Trophoblast cell (in vitro differentiated cells and primary cell): ENCODE data around the gene ST7.

Experiments used
- DNase-seq, 2 donors: peaks; one replicate each; pipeline ENCODE4 v3.0.0-alpha.2; 2016
- H2AFZ ChIP-seq: 2 replicates; pipeline ENCODE4 v1.6.1; 2013; ENCODE audit warnings: low read length, moderate library complexity, mild to moderate bottlenecking; ENCODE audit not compliant: insufficient read depth, poor library complexity
- H2AK5ac ChIP-seq: 2 replicates; pipeline ENCODE4 v1.6.1; 2013; ENCODE audit warnings: mild to moderate bottlenecking, low read length
- H2BK120ac ChIP-seq: 2 replicates; pipeline ENCODE4 v1.6.1; 2013; ENCODE audit warnings: low read length, mild to moderate bottlenecking, moderate library complexity; ENCODE audit not compliant: insufficient read depth, poor library complexity
- H2BK12ac ChIP-seq: 2 replicates; pipeline ENCODE4 v1.6.1; 2013; ENCODE audit warnings: mild to moderate bottlenecking, low read length, moderate library complexity
- H2BK5ac ChIP-seq: 2 replicates; pipeline ENCODE4 v1.6.1; 2013; ENCODE audit warnings: low read length, low read depth, moderate library complexity, mild to moderate bottlenecking; ENCODE audit not compliant: poor library complexity
- H3K14ac ChIP-seq: 2 replicates; pipeline ENCODE4 v1.6.1; 2013; ENCODE audit warnings: mild to moderate bottlenecking, low read length
- H3K18ac ChIP-seq: 2 replicates; pipeline ENCODE4 v1.6.1; 2013; ENCODE audit warnings: mild to moderate bottlenecking, low read length
- H3K23ac ChIP-seq: 2 replicates; pipeline ENCODE4 v1.6.1; 2013; ENCODE audit warnings: low read length
- H3K27ac ChIP-seq: 2 replicates; pipeline ENCODE4 v1.5.1; 2013; ENCODE audit warnings: low read depth, mild to moderate bottlenecking, inconsistent platforms, low read length, moderate library complexity
- H3K27me3 ChIP-seq: 2 replicates; pipeline ENCODE4 v1.6.1; 2013; ENCODE audit warnings: inconsistent platforms, mild to moderate bottlenecking, low read length, moderate library complexity; ENCODE audit not compliant: insufficient read depth
- H3K36me3 ChIP-seq, 2 experiments: 1 replicate in 1 of 2; 2 replicates in 1 of 2; pipeline ENCODE4 v1.6.1; 2013; ENCODE audit warnings: low read length in 2 of 2, mild to moderate bottlenecking in 2 of 2, moderate library complexity in 1 of 2; ENCODE audit not compliant: insufficient read depth in 2 of 2, control insufficient read depth in 1 of 2
- H3K4ac ChIP-seq: 2 replicates; pipeline ENCODE4 v1.6.1; 2013; ENCODE audit warnings: low read depth, mild to moderate bottlenecking, low read length, moderate library complexity
- H3K4me1 ChIP-seq, 2 experiments: 1 replicate in 1 of 2; 2 replicates in 1 of 2; pipeline ENCODE4 v1.6.1; 2013; ENCODE audit warnings: low read length in 2 of 2, mild to moderate bottlenecking in 2 of 2, moderate library complexity in 1 of 2; ENCODE audit not compliant: insufficient read depth in 2 of 2, control insufficient read depth in 1 of 2
- H3K4me2 ChIP-seq: 2 replicates; pipeline ENCODE4 v1.6.1; 2013; ENCODE audit warnings: inconsistent platforms, mild to moderate bottlenecking, low read length, moderate library complexity
- H3K4me3 ChIP-seq: 2 replicates; pipeline ENCODE4 v1.5.1; 2013; ENCODE audit warnings: mild to moderate bottlenecking, low read depth, low read length, inconsistent platforms
- H3K79me1 ChIP-seq: one replicate; pipeline ENCODE4 v1.6.1; 2013; ENCODE audit warnings: low read length
- H3K79me2 ChIP-seq: 2 replicates; pipeline ENCODE4 v1.6.1; 2013; ENCODE audit warnings: low read length, mild to moderate bottlenecking; ENCODE audit not compliant: control insufficient read depth, insufficient read depth, poor library complexity
- H3K9ac ChIP-seq: 2 replicates; pipeline ENCODE4 v1.6.1; 2013; ENCODE audit warnings: mild to moderate bottlenecking, low read length
- H3K9me3 ChIP-seq: 2 replicates; pipeline ENCODE4 v1.6.1; 2013; ENCODE audit warnings: low read depth, mild to moderate bottlenecking, control low read depth, inconsistent platforms, low read length; ENCODE audit not compliant: insufficient read depth
- H4K12ac ChIP-seq: 2 replicates; pipeline ENCODE4 v1.6.1; 2013; ENCODE audit warnings: low read depth, mild to moderate bottlenecking, low read length, moderate library complexity
- H4K8ac ChIP-seq: 2 replicates; pipeline ENCODE4 v1.6.1; 2013; ENCODE audit warnings: low read depth, mild to moderate bottlenecking, low read length, moderate library complexity
- H4K91ac ChIP-seq: one replicate; pipeline ENCODE4 v1.6.1; 2013; ENCODE audit warnings: low read depth, mild to moderate bottlenecking, low read length, moderate library complexity
- WGBS: extraction: QIAGEN DNeasy Blood & Tissue Kit; methylation state at CpG from one replicate; pipeline ENCODE4 v1.1.7; 2013; ENCODE audit warnings: missing lambda C conversion rate; ENCODE audit not compliant: insufficient read length, insufficient coverage; ENCODE audit errors: extremely low coverage; 5-methylcytosine and 5-hydroxymethylcytosine counted together

The ST7 gene

DNA sequence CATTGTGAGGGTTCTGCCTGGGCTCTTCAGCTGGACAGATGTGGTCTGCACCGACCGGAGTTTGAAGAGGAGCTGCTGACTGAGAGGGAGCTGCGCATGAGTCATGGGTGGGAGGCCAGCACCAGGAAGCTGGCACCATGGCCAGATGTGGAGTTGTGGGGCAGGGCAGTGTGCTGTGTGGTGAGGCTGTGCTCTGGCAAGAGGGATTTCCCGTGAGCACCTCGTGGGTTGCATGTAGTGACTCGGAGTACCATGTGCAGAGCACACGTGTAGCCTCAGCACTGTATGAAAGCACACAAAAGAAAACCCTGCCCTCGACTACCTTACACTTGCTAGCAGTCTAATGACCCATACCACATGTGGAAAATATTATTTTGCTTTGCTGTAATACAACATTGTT is 266.2 kb downstream of the ST7 start:
- Histone ChIP-seq H2AFZ (no peak overlapping the region), H3K4me1 (peaks cover 0 to 2% of the 10 kb centered on the region in 2 experiments), H4K12ac (no peak overlapping the region), H2BK5ac (no peak overlapping the region), H3K27ac (no peak overlapping the region), H3K23ac (no peak overlapping the region), H4K8ac (no peak overlapping the region), H3K4me2 (no peak overlapping the region), H3K27me3 (no peaks in the 10 kb centered on the region), H2BK12ac (no peak overlapping the region), H3K79me2 (no peaks in the 10 kb centered on the region), H4K91ac (no peak overlapping the region), H3K4me3 (no peak overlapping the region), H3K4ac (no peak overlapping the region), H3K36me3 (peaks cover 5% of the 10 kb centered on the region in 2 experiments), H3K9me3 (no peaks in the 10 kb centered on the region), H3K79me1 (no peaks in the 10 kb centered on the region), H3K9ac (no peak overlapping the region), H3K18ac (no peak overlapping the region), H2BK120ac (no peak overlapping the region), H3K14ac (no peak overlapping the region), H2AK5ac (no peak overlapping the region)
- no peak for DNase-seq
- WGBS: no CpG with 5 or more reads among the region's 8 CpGs

GRCh38 chr7:117220836-117221235 is 267.5 kb downstream of the ST7 start:
- Histone ChIP-seq H2BK120ac (no peak overlapping the region), H4K8ac (no peak overlapping the region), H3K9ac (no peak overlapping the region), H3K27ac (no peak overlapping the region), H4K12ac (no peak overlapping the region), H4K91ac (no peak overlapping the region), H3K79me2 (no peaks in the 10 kb centered on the region), H3K4me2 (no peak overlapping the region), H2AK5ac (no peak overlapping the region), H3K4me3 (no peak overlapping the region), H2AFZ (no peak overlapping the region), H3K4ac (no peak overlapping the region), H3K9me3 (no peaks in the 10 kb centered on the region), H3K4me1 (peaks cover 0 to 2% of the 10 kb centered on the region in 2 experiments), H3K23ac (no peak overlapping the region), H3K14ac (no peak overlapping the region), H2BK12ac (no peak overlapping the region), H2BK5ac (no peak overlapping the region), H3K27me3 (no peaks in the 10 kb centered on the region), H3K36me3 (peaks cover 4 to 5% of the 10 kb centered on the region in 2 experiments), H3K18ac (no peak overlapping the region), H3K79me1 (no peaks in the 10 kb centered on the region)
- no CpG with 5 or more reads among the region's 5 CpGs for WGBS
- no peak for DNase-seq

- Histone ChIP-seq H3K4me2 (no peak overlapping the region), H3K4me3 (no peak overlapping the region), H4K8ac (no peak overlapping the region), H2BK5ac (no peak overlapping the region), H3K23ac (no peak overlapping the region), H3K27ac (no peak overlapping the region), H2AK5ac (no peak overlapping the region), H3K79me2 (no peaks in the 10 kb centered on the region), H3K27me3 (no peaks in the 10 kb centered on the region), H2BK120ac (no peak overlapping the region), H3K18ac (no peak overlapping the region), H3K36me3 (peaks cover 0 to 2% of the 10 kb centered on the region in 2 experiments), H2AFZ (no peak overlapping the region), H3K9ac (no peak overlapping the region), H3K9me3 (no peaks in the 10 kb centered on the region), H3K4ac (no peak overlapping the region), H3K14ac (no peak overlapping the region), H2BK12ac (no peak overlapping the region), H4K91ac (no peak overlapping the region), H4K12ac (no peak overlapping the region), H3K4me1 (peaks cover 0 to 3% of the 10 kb centered on the region in 2 experiments), H3K79me1 (no peaks in the 10 kb centered on the region)
- WGBS: no CpG with 5 or more reads among the region's 6 CpGs
- DNase-seq: no peak
Observed at GRCh38 chr7:117225536-117225935, 272.2 kb downstream of the ST7 start.

GRCh38 chr7:117227091-117227490 is 273.8 kb downstream of the ST7 start:
- WGBS: no CpG with 5 or more reads among the region's 4 CpGs
- Histone ChIP-seq H4K91ac (no peak overlapping the region), H3K4me2 (no peak overlapping the region), H2BK12ac (no peak overlapping the region), H3K14ac (no peak overlapping the region), H3K36me3 (peaks cover 0 to 2% of the 10 kb centered on the region in 2 experiments), H3K23ac (no peak overlapping the region), H3K4me3 (no peak overlapping the region), H3K9me3 (no peaks in the 10 kb centered on the region), H4K12ac (no peak overlapping the region), H3K4me1 (peaks cover 0 to 3% of the 10 kb centered on the region in 2 experiments), H3K9ac (no peak overlapping the region), H3K79me1 (no peaks in the 10 kb centered on the region), H3K27ac (no peak overlapping the region), H3K27me3 (no peaks in the 10 kb centered on the region), H3K18ac (no peak overlapping the region), H2AFZ (no peak overlapping the region), H4K8ac (no peak overlapping the region), H2BK5ac (no peak overlapping the region), H2AK5ac (no peak overlapping the region), H2BK120ac (no peak overlapping the region), H3K79me2 (no peaks in the 10 kb centered on the region), H3K4ac (no peak overlapping the region)
- no peak for DNase-seq
